HUES64 (cell line): ENCODE results near the gene COL13A1.

ENCODE experiments used
- H3K27ac ChIP-seq: 2 replicates; pipeline ENCODE4 v1.7.0; 2013; ENCODE audit warnings: low read depth, low read length, inconsistent platforms
- H3K27me3 ChIP-seq: 2 replicates; pipeline ENCODE4 v1.6.1; 2013; ENCODE audit warnings: mild to moderate bottlenecking, low read length; ENCODE audit not compliant: insufficient read depth
- H3K36me3 ChIP-seq: 2 replicates; pipeline ENCODE4 v1.6.1; 2013; ENCODE audit warnings: mild to moderate bottlenecking, low read length; ENCODE audit not compliant: insufficient read depth
- H3K4me1 ChIP-seq: 2 replicates; pipeline ENCODE4 v1.6.1; 2013; ENCODE audit warnings: mild to moderate bottlenecking, low read length, moderate library complexity; ENCODE audit not compliant: insufficient read depth
- H3K4me3 ChIP-seq: 2 replicates; pipeline ENCODE4 v1.5.1; 2013; ENCODE audit warnings: mild to moderate bottlenecking, low read length, moderate library complexity
- H3K9ac ChIP-seq: 2 replicates; pipeline ENCODE4 v1.6.1; 2013; ENCODE audit warnings: mild to moderate bottlenecking, low read depth, low read length
- H3K9me3 ChIP-seq: 2 replicates; pipeline ENCODE4 v1.6.1; 2013; ENCODE audit warnings: low read depth, low read length; ENCODE audit not compliant: insufficient read depth
- WGBS: fragments of 150-250, 120-280 bp; methylation state at CpG from one replicate; pipeline ENCODE4 v1.1.7; 2013; ENCODE audit warnings: missing lambda C conversion rate; 5-methylcytosine and 5-hydroxymethylcytosine counted together

Gene COL13A1

GRCh38 chr10:69869291-69869961, 67.7 kb downstream of the COL13A1 start:
- no peak overlapping the region for H3K9ac ChIP-seq
- WGBS: 56% methylated on average over 3 of the region's 3 CpGs

DNA sequence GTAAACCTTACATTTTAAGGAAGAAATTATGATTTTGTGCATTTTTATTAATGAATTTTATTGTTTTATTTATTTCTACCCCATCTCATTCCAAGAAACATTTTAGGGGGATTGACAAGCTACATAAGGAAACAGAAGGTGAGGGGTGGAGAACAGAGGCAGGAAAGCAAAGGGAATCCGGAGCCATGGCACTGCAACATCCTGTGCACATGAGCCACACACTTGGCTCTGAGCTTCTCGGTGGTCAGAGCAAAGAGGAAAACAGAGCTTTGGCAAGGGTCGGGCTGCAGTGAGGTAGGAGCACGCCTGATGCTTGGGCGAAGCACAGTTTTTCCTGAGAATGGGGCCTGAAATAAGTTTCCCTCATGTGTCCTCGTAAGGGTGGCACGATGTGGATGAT, 68.9 kb downstream of the COL13A1 start:
- no peak overlapping the region for H3K27ac ChIP-seq
- peaks cover 52% of the 10 kb centered on the region for H3K4me1 ChIP-seq
- 86% methylated on average over 7 of the region's 7 CpGs for WGBS

More at GRCh38 chr10:69869291-69869961, 67.7 kb downstream of the COL13A1 start:
- no peak overlapping the region for H3K4me3 ChIP-seq
- no peak overlapping the region for H3K27ac ChIP-seq
- H3K36me3 ChIP-seq: no peaks in the 10 kb centered on the region
- no peaks in the 10 kb centered on the region for H3K9me3 ChIP-seq
- H3K4me1 ChIP-seq: peaks cover 52% of the 10 kb centered on the region
- no peaks in the 10 kb centered on the region for H3K27me3 ChIP-seq

GRCh38 chr10:69871074-69871473, 69.4 kb downstream of the COL13A1 start:
- Histone ChIP-seq H3K9ac (no peak overlapping the region), H3K4me3 (no peak overlapping the region), H3K36me3 (no peaks in the 10 kb centered on the region), H3K9me3 (no peaks in the 10 kb centered on the region), H3K27ac (no peak overlapping the region; the same call in 1 of the 2 replicates), H3K27me3 (no peaks in the 10 kb centered on the region), H3K4me1 (peaks cover 48% of the 10 kb centered on the region)
- WGBS: 70% methylated on average over 9 of the region's 9 CpGs

More for the DNA sequence above, 68.9 kb downstream of the COL13A1 start:
- Histone ChIP-seq H3K9me3 (no peaks in the 10 kb centered on the region), H3K4me3 (no peak overlapping the region), H3K9ac (no peak overlapping the region), H3K36me3 (no peaks in the 10 kb centered on the region), H3K27me3 (no peaks in the 10 kb centered on the region)

- no peaks in the 10 kb centered on the region for H3K9me3 ChIP-seq
- H3K9ac ChIP-seq: no peak overlapping the region
- no peak overlapping the region for H3K27ac ChIP-seq
- WGBS: 71% methylated on average over 2 of the region's 2 CpGs
- peaks cover 44% of the 10 kb centered on the region for H3K4me1 ChIP-seq
- no peaks in the 10 kb centered on the region for H3K36me3 ChIP-seq
- H3K27me3 ChIP-seq: no peaks in the 10 kb centered on the region
- H3K4me3 ChIP-seq: no peak overlapping the region
Measured at GRCh38 chr10:69872323-69872722, 70.6 kb downstream of the COL13A1 start.

GRCh38 chr10:69873135-69873639, 71.5 kb downstream of the COL13A1 start:
- no peaks in the 10 kb centered on the region for H3K36me3 ChIP-seq
- no peak overlapping the region for H3K4me3 ChIP-seq
- 54% methylated on average over 4 of the region's 4 CpGs for WGBS
- H3K9me3 ChIP-seq: no peaks in the 10 kb centered on the region
- no peak overlapping the region for H3K9ac ChIP-seq
- peaks cover 44% of the 10 kb centered on the region for H3K4me1 ChIP-seq
- H3K27me3 ChIP-seq: no peaks in the 10 kb centered on the region
- H3K27ac ChIP-seq: no peak overlapping the region

DNA sequence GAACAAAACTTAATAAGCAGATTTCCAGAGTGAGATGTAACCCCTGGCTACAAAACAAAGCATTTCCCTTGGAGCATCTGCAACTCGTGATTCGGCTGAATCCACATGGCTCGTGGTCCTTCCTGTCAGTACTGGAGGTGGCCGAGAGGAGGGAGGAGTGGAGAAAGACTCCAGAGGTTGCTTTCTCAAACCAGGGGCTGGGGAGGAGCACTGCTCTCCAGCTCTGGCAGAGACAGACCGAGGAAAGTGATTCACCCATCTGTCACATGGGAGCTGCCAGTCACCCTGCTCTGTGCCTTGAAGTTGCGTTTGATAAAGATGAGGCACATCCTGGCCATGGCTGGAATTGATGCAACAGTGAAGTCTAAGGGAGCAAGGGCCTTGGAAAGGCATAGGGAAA, 72.7 kb downstream of the COL13A1 start:
- Histone ChIP-seq H3K9me3 (no peaks in the 10 kb centered on the region), H3K4me1 (peaks cover 35% of the 10 kb centered on the region), H3K9ac (no peak overlapping the region), H3K27ac (no peak overlapping the region), H3K27me3 (no peaks in the 10 kb centered on the region), H3K4me3 (no peak overlapping the region), H3K36me3 (no peaks in the 10 kb centered on the region)
- 78% methylated on average over 6 of the region's 6 CpGs for WGBS

- 79% methylated on average over 4 of the region's 4 CpGs for WGBS
- Histone ChIP-seq H3K9ac (no peak overlapping the region), H3K9me3 (no peaks in the 10 kb centered on the region), H3K27me3 (no peaks in the 10 kb centered on the region), H3K4me1 (peaks cover 48% of the 10 kb centered on the region), H3K27ac (no peak overlapping the region), H3K36me3 (no peaks in the 10 kb centered on the region), H3K4me3 (no peak overlapping the region)
Measured at GRCh38 chr10:69875856-69876255, 74.2 kb downstream of the COL13A1 start.

DNA sequence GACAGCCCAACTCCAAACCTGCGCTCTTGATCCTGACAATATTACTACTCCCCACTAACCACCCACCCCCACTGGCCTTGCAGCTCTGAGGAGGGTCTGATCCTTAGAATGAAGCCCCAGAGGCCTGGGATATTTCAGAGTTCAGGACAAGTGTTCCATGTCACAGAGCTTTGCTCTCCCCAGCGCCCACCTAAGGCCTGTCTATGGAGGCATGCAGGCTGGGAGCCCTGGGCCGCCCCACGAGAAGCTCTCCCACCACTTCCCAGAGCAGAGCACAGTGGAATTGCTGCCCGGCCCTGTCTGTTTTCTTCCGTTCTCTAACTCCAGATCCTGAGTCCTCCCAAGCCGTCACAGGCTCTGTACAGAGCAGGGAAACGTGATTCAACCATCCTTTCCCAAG, 74.6 kb downstream of the COL13A1 start:
- Histone ChIP-seq H3K36me3 (no peaks in the 10 kb centered on the region), H3K4me3 (no peak overlapping the region), H3K9me3 (no peaks in the 10 kb centered on the region), H3K27ac (no peak overlapping the region; the same call in 1 of the 2 replicates), H3K27me3 (no peaks in the 10 kb centered on the region), H3K9ac (no peak overlapping the region), H3K4me1 (peaks cover 46% of the 10 kb centered on the region)
- WGBS: 90% methylated on average over 8 of the region's 8 CpGs

DNA sequence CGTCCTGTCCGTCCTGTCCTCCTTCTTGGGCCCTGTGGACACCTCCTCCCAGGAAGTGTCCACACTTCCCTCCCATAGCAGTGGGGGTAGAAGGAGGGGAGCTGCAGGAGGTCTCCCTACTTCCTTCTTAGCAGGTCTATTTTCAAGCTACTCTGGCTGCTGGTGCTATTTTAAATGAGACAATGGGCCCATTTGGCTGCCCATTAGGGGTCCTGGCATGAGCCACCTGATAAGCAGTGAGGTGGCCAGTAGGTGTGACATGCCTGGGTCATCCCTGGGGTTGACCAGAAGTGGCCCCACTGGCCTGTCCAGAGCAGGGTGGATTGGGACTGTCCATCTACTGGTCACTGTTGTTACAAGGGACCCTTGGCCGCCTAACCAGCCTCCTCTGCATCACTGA, 75.2 kb downstream of the COL13A1 start:
- H3K27me3 ChIP-seq: no peaks in the 10 kb centered on the region
- H3K9ac ChIP-seq: no peak overlapping the region
- 84% methylated on average over 2 of the region's 3 CpGs for WGBS
- H3K27ac ChIP-seq: no peak overlapping the region; the same call in 1 of the 2 replicates
- no peak overlapping the region for H3K4me3 ChIP-seq
- no peaks in the 10 kb centered on the region for H3K36me3 ChIP-seq
- no peaks in the 10 kb centered on the region for H3K9me3 ChIP-seq
- H3K4me1 ChIP-seq: peaks cover 46% of the 10 kb centered on the region

DNA sequence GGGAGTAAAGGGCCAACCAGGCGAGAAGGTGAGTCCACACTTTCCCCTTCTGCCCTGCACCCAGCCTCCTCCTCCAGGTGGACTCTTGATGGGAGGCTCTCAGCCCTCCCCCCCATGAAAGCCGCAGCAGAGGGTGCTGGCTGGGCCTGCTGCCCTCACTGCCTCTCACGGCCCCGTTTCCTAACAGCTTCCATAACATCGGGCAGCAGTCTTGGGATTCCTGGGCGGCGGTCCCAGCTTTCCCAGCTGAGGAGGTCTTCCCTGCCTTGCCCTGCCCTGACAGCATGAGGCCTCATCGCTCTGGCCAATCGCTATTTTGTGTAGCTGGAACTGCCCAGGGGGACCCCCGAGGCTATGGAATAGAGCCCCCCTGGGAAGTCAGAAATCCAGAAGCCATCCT, 76.3 kb downstream of the COL13A1 start:
- H3K9ac ChIP-seq: no peak overlapping the region
- no peak overlapping the region for H3K27ac ChIP-seq
- H3K4me1 ChIP-seq: peaks cover 42% of the 10 kb centered on the region
- H3K36me3 ChIP-seq: no peaks in the 10 kb centered on the region
- no peak overlapping the region for H3K4me3 ChIP-seq
- no peaks in the 10 kb centered on the region for H3K9me3 ChIP-seq
- WGBS: 76% methylated on average over 10 of the region's 10 CpGs
- H3K27me3 ChIP-seq: no peaks in the 10 kb centered on the region

GRCh38 chr10:69878951-69879350, 77.2 kb downstream of the COL13A1 start:
- Histone ChIP-seq H3K27ac (no peak overlapping the region), H3K36me3 (no peaks in the 10 kb centered on the region), H3K27me3 (no peaks in the 10 kb centered on the region), H3K4me3 (no peak overlapping the region), H3K4me1 (peaks cover 33% of the 10 kb centered on the region), H3K9me3 (no peaks in the 10 kb centered on the region), H3K9ac (no peak overlapping the region)
- 93% methylated on average over 3 of the region's 3 CpGs for WGBS
